GM19452 (cell line): ENCODE measurements around the gene LCTL.
"Not testable (repeated sequence)": the region's sequence is repeated elsewhere in the genome, so short reads cannot be mapped to it uniquely, and the experiment has no call there.

Experiments used
- ATAC-seq: cut with Tn5 transposase; IDR thresholded peaks from one replicate; pipeline ENCODE4 v1.9.1; 2021; ENCODE audit not compliant: unreplicated experiment

Gene LCTL

DNA sequence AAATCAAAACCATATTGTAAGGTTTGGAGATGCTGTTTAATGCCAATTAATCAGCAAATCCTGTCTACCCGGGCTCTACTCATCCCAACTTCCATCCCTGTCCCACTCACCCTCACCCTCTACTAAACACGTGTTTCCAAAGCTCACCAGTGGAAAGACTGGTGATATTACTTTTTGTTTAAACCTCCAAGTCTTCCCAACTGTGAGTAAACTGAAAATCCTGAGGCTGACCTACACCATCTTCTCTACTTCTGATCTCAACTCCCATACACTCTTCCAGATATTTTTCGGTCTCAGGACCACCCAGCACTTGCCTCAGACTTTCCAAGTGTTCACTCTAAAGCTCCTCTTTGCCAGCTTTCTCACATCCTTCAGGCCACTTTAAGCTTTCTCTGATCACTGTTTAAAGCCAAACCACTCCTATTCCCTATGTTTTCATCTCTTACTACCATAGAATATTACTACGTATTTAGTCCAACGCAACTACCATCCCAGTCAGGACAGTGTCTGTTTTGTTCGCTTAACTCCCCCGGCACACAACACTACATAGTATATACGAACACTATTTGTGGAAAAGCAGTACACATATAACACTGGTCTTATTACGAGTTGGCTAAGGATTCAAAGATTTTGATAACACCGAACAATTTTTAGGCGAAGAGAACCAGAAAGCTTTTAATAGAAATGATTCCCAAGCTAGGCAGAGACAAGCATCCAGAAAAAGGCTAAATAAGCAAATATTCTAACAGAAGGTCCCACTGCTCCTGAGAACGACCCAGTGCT lies 61.8 kb downstream of the LCTL start:
- no peak for ATAC-seq

DNA sequence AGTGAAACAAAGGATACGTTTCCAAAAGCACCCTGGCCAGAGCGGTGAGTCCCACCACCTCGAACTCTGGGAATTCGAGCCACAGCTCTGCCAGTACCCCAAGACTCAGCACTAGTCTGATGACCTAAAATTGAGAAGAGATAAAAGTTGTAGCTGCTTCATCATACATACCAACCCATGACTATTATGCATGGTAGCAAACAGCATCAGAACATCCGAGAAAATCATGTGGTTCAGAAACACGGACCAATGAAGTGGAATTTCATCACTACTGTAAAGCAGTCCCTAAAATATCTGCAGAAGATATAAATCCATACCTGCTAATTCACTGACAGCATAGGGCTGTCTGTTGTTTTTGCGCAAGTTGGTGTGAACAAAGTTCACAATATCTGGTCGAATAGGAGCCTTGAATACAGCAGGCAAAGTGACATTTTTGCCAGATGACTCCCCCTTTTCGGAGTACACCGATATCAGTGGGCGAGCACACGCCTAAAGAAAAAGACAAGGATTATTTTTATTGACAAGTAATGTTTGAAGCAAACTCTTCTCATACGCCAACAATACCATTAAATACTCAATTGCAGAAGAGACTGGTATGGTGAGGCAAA lies 62.7 kb downstream of the LCTL start:
- ATAC-seq, result not testable (repeated sequence)

DNA sequence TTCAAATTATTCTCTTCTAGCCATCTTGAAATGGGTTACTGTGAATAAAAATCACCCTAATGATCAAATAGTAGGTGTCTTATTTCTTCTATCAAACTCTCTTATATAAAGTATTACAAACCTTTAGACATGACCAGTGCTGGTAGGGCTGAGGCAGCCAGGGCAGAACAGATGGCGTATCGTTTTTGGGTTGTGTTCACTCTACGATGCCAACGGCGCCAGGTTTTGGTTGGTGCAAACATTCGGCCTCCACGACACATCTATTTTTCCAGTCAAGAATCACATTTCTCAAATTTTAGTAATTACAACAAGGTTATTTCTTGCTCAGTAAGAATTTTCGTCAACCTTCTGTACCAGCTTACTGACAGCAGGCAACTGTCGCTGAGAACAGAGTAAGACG lies 63.3 kb downstream of the LCTL start:
- ATAC-seq, result no peak

DNA sequence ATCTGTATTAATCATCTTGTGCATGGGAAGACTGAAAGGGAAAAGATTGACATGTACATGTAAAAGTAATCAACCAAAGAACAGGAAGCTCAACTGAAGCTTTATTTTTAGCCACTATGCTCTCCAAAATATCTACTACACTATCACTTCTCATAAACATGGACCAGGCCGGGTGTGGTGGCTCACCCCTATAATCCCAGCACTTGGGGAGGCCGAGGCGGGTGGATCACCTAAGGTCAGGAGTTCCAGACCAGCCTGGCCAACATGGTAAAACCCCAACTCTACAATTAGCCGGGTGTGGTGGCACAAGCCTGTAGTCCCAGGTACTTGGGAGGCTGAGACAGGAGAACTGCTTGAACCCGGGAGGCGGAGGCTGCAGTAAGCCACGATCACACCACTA lies 65.5 kb downstream of the LCTL start:
- not testable (repeated sequence) for ATAC-seq

DNA sequence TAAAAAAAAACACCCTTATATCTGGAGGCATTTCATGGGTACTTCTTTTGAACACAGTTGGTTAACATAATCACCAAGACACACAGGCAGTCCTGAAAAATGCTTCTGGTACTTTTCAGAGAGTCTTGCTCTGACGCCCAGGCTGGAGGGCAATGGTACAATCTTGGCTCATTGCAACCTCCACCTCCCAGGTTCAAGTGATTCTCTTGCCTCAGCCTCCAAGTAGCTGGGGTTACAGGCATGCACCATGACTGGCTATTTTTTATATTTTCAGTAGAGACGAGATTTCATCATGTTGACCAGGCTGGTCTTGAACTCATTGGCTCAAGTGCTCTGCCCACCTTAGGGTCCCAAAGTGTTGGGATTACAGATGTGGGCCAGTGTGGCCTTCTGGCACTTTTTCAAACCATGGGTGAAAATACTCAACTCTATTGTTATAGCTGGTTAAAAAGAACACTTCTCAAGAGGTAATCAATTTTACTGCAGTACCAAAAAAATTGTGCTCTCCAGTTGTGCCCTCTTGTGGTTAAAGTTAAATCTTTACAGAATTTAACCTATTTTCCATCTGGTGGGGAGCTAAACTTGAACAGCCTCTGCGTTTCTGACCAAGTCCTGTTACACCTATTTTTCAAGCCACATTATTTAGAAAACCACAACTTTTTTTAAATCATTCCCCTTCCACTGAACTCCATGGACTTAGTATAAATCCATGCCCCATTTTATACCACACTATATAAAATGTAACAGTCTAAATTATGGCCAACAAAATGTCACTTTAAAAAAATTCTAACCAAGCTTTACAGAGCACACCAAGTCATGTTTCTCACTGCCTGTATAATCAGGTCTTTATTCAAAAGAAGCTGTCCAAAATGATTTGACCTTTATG lies 67.1 kb downstream of the LCTL start:
- no peak for ATAC-seq
